H9 (cell line): Measurements from ENCODE around the gene EPYC. TPM values are rescaled to one million over a fixed set of nuclear protein-coding genes. Genes with fewer than 3 reads are reported as not detected.

ENCODE experiments used
- DNase-seq: peaks from one replicate; pipeline ENCODE4 v3.0.0-alpha.2; 2017
- H2AFZ ChIP-seq: one replicate; pipeline ENCODE4 v1.6.1; 2013; ENCODE audit warnings: mild to moderate bottlenecking, low read length, control low read depth, moderate library complexity
- H2AK5ac ChIP-seq: 2 replicates; pipeline ENCODE4 v1.6.1; 2013; ENCODE audit warnings: low read length, control low read depth, mixed read lengths; ENCODE audit not compliant: insufficient read length
- H2BK120ac ChIP-seq: one replicate; pipeline ENCODE4 v1.6.1; 2013; ENCODE audit warnings: low read depth, mild to moderate bottlenecking, low read length, control low read depth, inconsistent platforms; ENCODE audit not compliant: poor library complexity, severe bottlenecking
- H2BK12ac ChIP-seq: 2 replicates; pipeline ENCODE4 v1.6.1; 2013; ENCODE audit warnings: low read length, control low read depth, mixed read lengths, low read depth; ENCODE audit not compliant: insufficient read length
- H2BK15ac ChIP-seq: 2 replicates; pipeline ENCODE4 v1.6.1; 2013; ENCODE audit warnings: low read depth, low read length, control low read depth
- H2BK20ac ChIP-seq: one replicate; pipeline ENCODE4 v1.6.1; 2013; ENCODE audit warnings: low read depth, mild to moderate bottlenecking, low read length, control low read depth, inconsistent platforms; ENCODE audit not compliant: poor library complexity, severe bottlenecking
- H2BK5ac ChIP-seq: 2 replicates; pipeline ENCODE4 v1.6.1; 2013; ENCODE audit warnings: low read length, control low read depth, mixed read lengths; ENCODE audit not compliant: insufficient read length
- H3K14ac ChIP-seq: 2 replicates; pipeline ENCODE4 v1.6.1; 2013; ENCODE audit warnings: low read length, control low read depth; ENCODE audit not compliant: insufficient read depth
- H3K18ac ChIP-seq: 2 replicates; pipeline ENCODE4 v1.6.1; 2013; ENCODE audit warnings: low read depth, mild to moderate bottlenecking, mixed read lengths, low read length, control low read depth; ENCODE audit not compliant: insufficient read length
- H3K23ac ChIP-seq: 2 replicates; pipeline ENCODE4 v1.6.1; 2013; ENCODE audit warnings: low read length, control low read depth, mixed read lengths, low read depth; ENCODE audit not compliant: insufficient read length
- H3K23me2 ChIP-seq: 2 replicates; pipeline ENCODE4 v1.6.1; 2013; ENCODE audit warnings: low read depth, mild to moderate bottlenecking, mixed read lengths, low read length, control low read depth; ENCODE audit not compliant: insufficient read length, poor library complexity, severe bottlenecking
- H3K27ac ChIP-seq: 2 replicates; pipeline ENCODE4 v1.5.1; 2013; ENCODE audit warnings: low read length, control low read depth, mixed read lengths, low read depth; ENCODE audit not compliant: insufficient read length
- H3K27me3 ChIP-seq: 2 replicates; pipeline ENCODE4 v1.6.1; 2013; ENCODE audit warnings: low read length, control low read depth, inconsistent platforms; ENCODE audit not compliant: insufficient read depth
- H3K4ac ChIP-seq: 2 replicates; pipeline ENCODE4 v1.6.1; 2013; ENCODE audit warnings: low read depth, mild to moderate bottlenecking, control low read depth, inconsistent platforms, low read length, moderate library complexity
- H3K4me1 ChIP-seq: 2 replicates; pipeline ENCODE4 v1.6.1; 2013; ENCODE audit warnings: low read length, control low read depth, inconsistent platforms; ENCODE audit not compliant: insufficient read depth
- H3K4me2 ChIP-seq: 2 replicates; pipeline ENCODE4 v1.6.1; 2013; ENCODE audit warnings: low read length, control low read depth, mixed read lengths; ENCODE audit not compliant: insufficient read length, insufficient read depth
- H3K56ac ChIP-seq: 2 replicates; pipeline ENCODE4 v1.6.1; 2013; ENCODE audit warnings: low read depth, mild to moderate bottlenecking, mixed read lengths, low read length, control low read depth; ENCODE audit not compliant: insufficient read length
- H3K79me1 ChIP-seq: 2 replicates; pipeline ENCODE4 v1.6.1; 2013; ENCODE audit warnings: low read depth, mild to moderate bottlenecking, moderate library complexity, low read length, control low read depth, inconsistent platforms; ENCODE audit not compliant: insufficient read depth, poor library complexity, severe bottlenecking
- H3K79me2 ChIP-seq: 2 replicates; pipeline ENCODE4 v1.6.1; 2013; ENCODE audit warnings: low read length, control low read depth, inconsistent platforms; ENCODE audit not compliant: insufficient read depth
- H3K9ac ChIP-seq: 2 replicates; pipeline ENCODE4 v1.6.1; 2013; ENCODE audit warnings: low read length, control low read depth, mixed read lengths; ENCODE audit not compliant: insufficient read length; ENCODE audit errors: extremely low read depth
- H3K9me3 ChIP-seq: one replicate; pipeline ENCODE4 v1.6.1; 2013; ENCODE audit warnings: low read depth, low read length, inconsistent platforms; ENCODE audit not compliant: control insufficient read depth
- H3T11ph ChIP-seq: one replicate; pipeline ENCODE4 v1.6.1; 2013; ENCODE audit warnings: mild to moderate bottlenecking, low read length, control low read depth, inconsistent platforms
- H4K20me1 ChIP-seq: one replicate; pipeline ENCODE4 v1.6.1; 2013; ENCODE audit not compliant: control insufficient read depth, insufficient read length, insufficient read depth
- H4K5ac ChIP-seq: 2 replicates; pipeline ENCODE4 v1.6.1; 2013; ENCODE audit warnings: low read depth, mild to moderate bottlenecking, mixed read lengths, low read length, control low read depth; ENCODE audit not compliant: insufficient read length
- H4K8ac ChIP-seq: replicated peaks from 2 replicates; pipeline ENCODE4 v1.6.1; 2013; ENCODE audit warnings: low read length, control low read depth, mixed read lengths, low read depth; ENCODE audit not compliant: insufficient read length
- H4K91ac ChIP-seq: 2 replicates; pipeline ENCODE4 v1.6.1; 2013; ENCODE audit warnings: low read depth, mild to moderate bottlenecking, moderate library complexity, mixed read lengths, low read length, control low read depth; ENCODE audit not compliant: insufficient read length
- H3K27ac Mint-ChIP-seq, 3 experiments: 2 replicates in 2 of 3; 3 replicates in 1 of 3; pipeline ENCODE4 v1.8.0; 2020 to 2021; ENCODE audit warnings: mixed read lengths in 3 of 3, mild to moderate bottlenecking in 1 of 3, moderate library complexity in 1 of 3
- H3K27me3 Mint-ChIP-seq: 2 replicates; pipeline ENCODE4 v1.8.0; 2021; ENCODE audit warnings: low read depth, mild to moderate bottlenecking, moderate library complexity, mixed read lengths
- H3K36me3 Mint-ChIP-seq, 3 experiments: 2 replicates in 2 of 3; 3 replicates in 1 of 3; pipeline ENCODE4 v1.8.0; 2020 to 2021; ENCODE audit warnings: low read depth in 3 of 3, mixed read lengths in 3 of 3; ENCODE audit not compliant: insufficient read depth in 1 of 3
- H3K4me1 Mint-ChIP-seq, 2 experiments: 2 replicates each; pipeline ENCODE4 v1.8.0; 2020; ENCODE audit warnings: mixed read lengths in 2 of 2
- H3K4me3 Mint-ChIP-seq, 2 experiments: 2 replicates in 1 of 2; 3 replicates in 1 of 2; pipeline ENCODE4 v1.8.0; 2020 to 2021; ENCODE audit warnings: mild to moderate bottlenecking in 2 of 2, mixed read lengths in 2 of 2, moderate library complexity in 1 of 2
- H3K9me3 Mint-ChIP-seq, 2 experiments: 2 replicates in 1 of 2; 3 replicates in 1 of 2; pipeline ENCODE4 v1.8.0; 2020; ENCODE audit warnings: mild to moderate bottlenecking in 2 of 2, mixed read lengths in 2 of 2, moderate library complexity in 1 of 2
- CTCF ChIP-seq: fragments of 200-600 bp; sonication (generic); conservative IDR thresholded peaks from 3 replicates; pipeline ENCODE4 v1.8.0; 2021; ENCODE audit warnings: antibody characterized with exemption, mild to moderate bottlenecking
- WGBS: extraction: QIAGEN DNeasy Blood & Tissue Kit; methylation state at CpG from one replicate; pipeline ENCODE4 v1.1.7; 2013; ENCODE audit warnings: missing lambda C conversion rate, low lambda C conversion rate, mixed read lengths; ENCODE audit not compliant: insufficient read length; ENCODE audit errors: extremely low coverage; 5-methylcytosine and 5-hydroxymethylcytosine counted together
- total RNA-seq: library from RNA; stranded (reverse); gene quantifications from 2 replicates; pipeline ENCODE4 v1.2.1, GENCODE V29; 2021

Gene EPYC
- total RNA-seq, 1 experiment from 2014 or later = not detected

- peaks cover 0 to 3% of the 10 kb centered on the region in 2 experiments; a peak in 2 of 4 replicates for H3K4me1 Mint-ChIP-seq
- no peaks in the 10 kb centered on the region; the same call in 1 of the 2 replicates for H3K27me3 Mint-ChIP-seq
- WGBS = no CpG with 5 or more reads among the region's 2 CpGs
- no peak overlapping the region for H3K27ac ChIP-seq
- no peak overlapping the region for H4K5ac ChIP-seq
- H3K14ac ChIP-seq = no peak overlapping the region
- no peak for TF ChIP-seq CTCF
- no peaks in the 10 kb centered on the region for H3K79me1 ChIP-seq
- no peak overlapping the region for H3K9ac ChIP-seq
- no peaks in the 10 kb centered on the region for H4K20me1 ChIP-seq
- no peak for DNase-seq
- H2AFZ ChIP-seq = no peak overlapping the region
- no peaks in the 10 kb centered on the region for H3K27me3 ChIP-seq
- no peak overlapping the region for H2BK12ac ChIP-seq
- H2BK5ac ChIP-seq = no peak overlapping the region
- no peaks in the 10 kb centered on the region for H3K23me2 ChIP-seq
- H3K56ac ChIP-seq = no peak overlapping the region
- H3K18ac ChIP-seq = no peak overlapping the region
- H4K91ac ChIP-seq = no peak overlapping the region
- H2BK120ac ChIP-seq = no peak overlapping the region
- H3K9me3 Mint-ChIP-seq = no peaks in the 10 kb centered on the region
- H3T11ph ChIP-seq = no peak overlapping the region
- H2BK15ac ChIP-seq = no peak overlapping the region
- no peak overlapping the region for H3K4me2 ChIP-seq
- H3K36me3 Mint-ChIP-seq = no peaks in the 10 kb centered on the region
- H3K4me1 ChIP-seq = no peaks in the 10 kb centered on the region
- no peak overlapping the region for H3K4me3 Mint-ChIP-seq
- H3K4ac ChIP-seq = no peak overlapping the region
- H3K27ac Mint-ChIP-seq = no peak overlapping the region
- no peak overlapping the region for H4K8ac ChIP-seq
- H2AK5ac ChIP-seq = no peak overlapping the region
- no peaks in the 10 kb centered on the region for H3K9me3 ChIP-seq
- H2BK20ac ChIP-seq = no peak overlapping the region
- no peaks in the 10 kb centered on the region for H3K79me2 ChIP-seq
- no peak overlapping the region for H3K23ac ChIP-seq
Observed at GRCh38 chr12:91044586-91044985, 39.8 kb upstream of the EPYC start.
